ENCODE results near the gene KRT2.

The KRT2 gene

DNA sequence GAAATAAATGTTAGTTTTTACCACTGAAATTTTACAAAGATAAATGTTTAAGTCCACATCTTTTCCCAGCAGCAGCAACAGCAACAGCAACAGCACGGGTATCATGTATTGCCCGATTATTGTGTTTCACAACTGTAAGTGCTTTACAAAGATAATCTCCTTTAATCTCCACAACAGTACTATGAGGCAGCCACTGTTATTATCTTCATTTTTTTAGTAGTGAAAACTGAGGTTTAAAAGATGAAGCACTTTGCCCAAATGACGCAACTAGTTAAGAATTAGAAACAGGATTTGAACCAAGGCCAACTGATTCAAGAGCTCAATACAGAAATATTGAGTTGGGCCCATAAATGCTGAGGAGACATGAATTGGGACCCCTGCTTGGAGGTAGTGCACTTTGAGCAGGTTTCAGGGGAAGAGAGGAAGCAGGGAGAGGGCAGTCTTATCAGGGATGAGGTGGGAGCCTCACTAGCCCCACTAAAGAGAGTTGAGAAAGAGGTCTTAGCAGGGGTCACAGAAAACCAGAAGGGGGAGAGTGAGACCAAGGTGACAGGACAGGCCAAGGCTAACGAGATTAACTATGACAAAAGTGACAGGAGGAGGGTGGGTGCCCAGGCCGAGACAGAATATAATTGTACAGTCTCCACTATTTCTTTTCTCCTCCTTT is 15.3 kb downstream of the KRT2 start:
- no peak for DNase-seq

DNA sequence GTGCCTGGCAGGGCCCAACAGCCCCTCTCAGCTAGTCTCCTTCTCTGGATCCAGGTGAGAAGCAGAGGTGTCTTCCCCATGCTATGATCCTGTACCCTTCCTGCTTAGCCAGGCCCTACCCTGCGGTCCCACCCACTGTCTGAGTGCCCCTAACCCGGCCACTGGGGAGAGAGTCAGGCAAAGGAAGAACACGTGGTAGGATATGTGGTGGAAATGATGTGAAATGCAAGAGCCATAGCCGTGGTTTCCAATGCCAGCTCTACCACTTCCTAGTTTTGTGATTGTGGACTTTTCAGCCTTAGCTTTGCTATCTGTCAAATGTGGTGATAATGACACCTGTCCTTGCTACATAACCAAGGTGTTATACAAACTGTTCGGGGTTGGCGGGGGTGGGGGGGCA is 15.8 kb downstream of the KRT2 start:
- no peak for DNase-seq

DNA sequence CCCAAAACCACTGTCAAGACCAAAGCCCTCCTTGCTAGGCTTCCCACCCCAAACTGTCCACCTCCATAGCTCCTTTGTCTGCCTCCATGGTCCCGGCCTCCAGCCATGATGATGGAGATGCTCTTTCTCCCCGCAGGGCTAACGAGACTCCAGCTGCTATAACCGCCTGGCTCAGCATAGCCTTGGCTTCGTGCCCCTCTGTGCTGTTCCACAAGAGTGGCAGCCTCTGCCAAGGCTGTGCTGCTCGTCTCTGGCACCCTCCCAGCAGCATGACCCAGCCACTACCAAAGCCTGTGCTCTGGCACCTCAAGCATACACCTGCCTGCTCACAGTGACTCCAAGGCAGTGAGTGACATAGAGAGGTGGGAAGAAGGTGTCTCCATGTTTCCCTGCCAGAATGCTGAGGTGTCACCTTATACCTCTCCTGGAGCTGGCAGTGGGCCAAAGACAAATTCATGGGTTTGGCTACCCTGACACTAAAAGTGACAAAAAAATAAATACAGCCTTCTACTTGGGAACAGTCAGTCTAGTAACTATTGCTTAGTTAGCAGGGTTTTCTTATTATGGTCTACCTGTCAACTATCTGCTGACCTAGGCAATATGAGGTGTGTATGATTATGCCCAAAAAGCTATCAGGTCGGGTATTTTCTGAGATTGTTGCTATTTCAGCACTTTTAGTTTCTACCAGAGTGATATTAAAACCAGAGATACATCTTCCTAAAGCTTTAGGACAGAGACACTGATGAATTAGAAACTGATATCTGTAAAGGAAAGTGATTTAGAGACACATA is 17.6 kb downstream of the KRT2 start:
- DNase-seq = no peak

DNA sequence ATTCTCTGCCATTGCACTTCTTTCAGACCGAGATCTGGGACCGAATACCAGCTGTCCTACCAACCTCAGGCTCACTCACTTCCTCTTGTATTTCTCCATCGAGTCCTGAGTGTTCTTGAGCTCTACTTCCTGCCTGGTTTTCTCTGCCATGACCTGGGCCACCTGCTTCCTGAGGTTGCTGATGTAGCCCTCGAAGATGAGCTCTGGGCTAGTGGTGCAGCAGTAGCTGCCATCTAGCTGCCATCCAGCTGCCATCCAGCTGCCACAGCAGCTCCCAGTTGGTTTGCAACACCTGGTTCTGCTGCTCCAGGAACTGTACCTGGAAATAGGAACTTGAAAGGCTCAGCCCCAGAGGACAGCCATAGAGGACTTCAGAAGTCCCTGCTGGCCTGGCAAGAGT is 18.6 kb downstream of the KRT2 start:
- DNase-seq = no peak

DNA sequence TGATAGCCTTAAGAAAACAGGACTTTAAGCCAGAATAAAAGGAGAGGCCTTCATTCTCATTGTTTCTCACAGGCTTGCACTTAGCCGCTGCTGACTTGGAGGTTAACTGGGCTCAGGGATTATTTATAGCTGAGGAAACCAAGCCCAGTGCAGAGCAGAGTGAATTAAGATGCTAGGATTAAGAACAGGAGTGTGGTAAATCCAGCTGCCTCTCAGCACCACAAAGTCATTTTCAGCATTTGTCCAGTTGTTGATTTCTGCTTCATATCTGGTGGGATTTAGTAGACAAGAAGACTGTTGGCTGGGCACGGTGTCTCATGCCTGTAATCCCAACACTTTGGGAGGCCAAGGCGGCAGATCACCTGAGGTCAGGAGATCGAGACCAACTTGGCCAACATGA is 19.4 kb downstream of the KRT2 start:
- no peak for DNase-seq

DNA sequence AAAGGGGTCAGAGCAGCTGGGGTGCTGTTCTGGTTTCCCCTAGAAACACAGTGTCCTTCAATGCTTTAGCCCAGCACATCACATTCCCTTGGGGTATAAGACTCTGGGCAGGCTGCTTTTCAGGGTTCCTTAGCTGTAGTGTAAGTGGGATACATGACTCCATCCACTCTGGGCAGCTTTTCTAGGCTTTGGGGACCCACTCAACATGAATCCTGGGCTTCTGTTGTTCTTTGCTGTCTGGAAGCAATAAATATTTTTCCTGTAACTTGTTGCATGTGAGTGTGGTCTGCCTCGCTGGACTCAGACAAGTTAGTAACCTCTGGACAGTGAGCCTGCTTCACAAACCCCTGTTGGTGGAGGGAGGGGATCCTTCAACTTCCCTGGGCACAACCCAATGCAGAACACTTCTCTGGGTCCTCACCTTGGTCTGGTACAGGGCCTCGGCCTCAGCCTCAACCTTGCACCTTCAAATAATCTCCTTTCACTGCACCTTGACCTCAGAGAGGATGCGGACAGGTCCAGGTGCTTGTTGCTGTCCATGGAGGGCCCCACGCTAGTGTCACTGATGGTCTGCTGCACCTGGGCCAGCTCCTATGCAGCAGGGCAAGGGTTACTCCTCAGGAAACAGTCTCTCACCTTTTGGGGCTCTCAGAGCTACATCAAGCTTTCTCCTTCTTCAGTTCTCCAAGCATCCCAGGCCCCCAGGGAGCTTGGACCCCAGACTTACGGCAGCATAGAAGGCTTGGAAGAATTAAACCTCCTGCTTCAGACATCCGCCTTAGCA is 20.1 kb downstream of the KRT2 start:
- no peak for DNase-seq

DNA sequence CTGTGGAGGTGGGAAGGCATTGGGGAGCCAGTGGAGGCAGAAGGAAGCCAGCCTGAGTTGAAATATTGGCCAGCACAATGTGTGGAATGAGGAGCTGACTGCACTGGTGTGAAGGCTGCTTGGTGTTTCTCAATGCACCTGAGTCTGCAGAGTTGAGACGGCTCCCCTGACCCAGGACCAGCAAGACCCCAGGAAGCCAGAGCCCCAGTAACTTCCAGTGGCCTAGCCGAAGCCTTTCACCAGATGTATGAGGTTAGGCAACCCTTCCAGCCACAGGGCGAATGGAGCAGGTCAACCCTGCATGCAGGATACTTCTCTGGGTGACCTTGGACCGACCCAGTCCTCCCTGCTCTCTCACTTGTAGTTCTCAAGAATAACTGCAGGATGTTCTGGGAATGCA is 20.7 kb downstream of the KRT2 start:
- no peak for DNase-seq

DNA sequence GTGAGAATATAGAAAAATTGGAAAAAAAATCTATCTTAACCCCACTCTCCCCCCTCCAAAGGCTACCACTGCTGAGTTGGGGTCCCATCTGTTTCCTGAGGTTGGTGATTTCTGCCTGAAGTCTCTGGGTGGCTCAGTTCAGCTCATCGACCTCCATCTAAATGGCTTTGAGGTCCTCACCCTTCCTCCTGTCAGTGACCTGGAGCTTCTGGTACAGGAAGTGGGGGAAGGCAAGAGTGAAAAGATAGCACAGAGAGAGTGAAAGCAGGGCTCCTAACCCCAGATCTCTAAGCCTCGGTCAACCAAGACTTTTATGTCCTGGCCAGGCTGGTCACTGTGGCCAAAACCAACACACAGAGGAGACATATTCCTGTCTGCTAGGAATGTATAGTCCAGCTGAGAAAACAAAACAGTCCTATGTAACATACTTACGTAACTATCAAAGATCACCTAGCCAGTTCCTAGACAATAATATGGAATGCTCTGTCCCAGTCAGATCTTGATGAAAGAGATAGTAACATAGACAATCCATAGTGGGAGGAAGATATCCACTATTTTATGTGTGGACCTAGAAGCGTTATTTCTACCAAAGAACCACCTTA is 21.3 kb downstream of the KRT2 start:
- no peak for DNase-seq

DNA sequence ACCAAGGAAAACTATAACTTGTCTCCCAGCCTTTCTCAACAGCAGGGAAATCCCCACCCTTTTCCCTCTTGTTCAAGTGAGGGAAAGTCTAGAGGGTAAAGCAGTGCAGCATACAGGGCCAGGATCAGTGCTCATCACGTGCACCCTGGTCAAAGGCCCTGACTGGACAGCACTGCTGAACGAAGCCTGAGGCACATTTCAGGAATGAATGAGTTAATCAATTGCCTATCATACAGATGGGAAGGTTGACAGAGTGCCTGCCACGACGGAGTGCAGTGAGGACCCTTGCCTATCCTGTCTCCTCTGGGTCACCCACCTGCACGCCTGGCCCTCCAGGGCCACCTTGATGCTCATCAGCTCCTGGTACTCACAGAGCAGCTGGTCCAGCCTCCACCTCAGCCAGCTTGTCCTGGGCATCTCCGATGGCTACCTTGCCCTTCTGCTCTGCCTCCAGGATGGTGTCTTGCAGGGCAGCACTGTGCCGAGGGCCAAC is 22.0 kb downstream of the KRT2 start:
- DNase-seq = no peak

DNA sequence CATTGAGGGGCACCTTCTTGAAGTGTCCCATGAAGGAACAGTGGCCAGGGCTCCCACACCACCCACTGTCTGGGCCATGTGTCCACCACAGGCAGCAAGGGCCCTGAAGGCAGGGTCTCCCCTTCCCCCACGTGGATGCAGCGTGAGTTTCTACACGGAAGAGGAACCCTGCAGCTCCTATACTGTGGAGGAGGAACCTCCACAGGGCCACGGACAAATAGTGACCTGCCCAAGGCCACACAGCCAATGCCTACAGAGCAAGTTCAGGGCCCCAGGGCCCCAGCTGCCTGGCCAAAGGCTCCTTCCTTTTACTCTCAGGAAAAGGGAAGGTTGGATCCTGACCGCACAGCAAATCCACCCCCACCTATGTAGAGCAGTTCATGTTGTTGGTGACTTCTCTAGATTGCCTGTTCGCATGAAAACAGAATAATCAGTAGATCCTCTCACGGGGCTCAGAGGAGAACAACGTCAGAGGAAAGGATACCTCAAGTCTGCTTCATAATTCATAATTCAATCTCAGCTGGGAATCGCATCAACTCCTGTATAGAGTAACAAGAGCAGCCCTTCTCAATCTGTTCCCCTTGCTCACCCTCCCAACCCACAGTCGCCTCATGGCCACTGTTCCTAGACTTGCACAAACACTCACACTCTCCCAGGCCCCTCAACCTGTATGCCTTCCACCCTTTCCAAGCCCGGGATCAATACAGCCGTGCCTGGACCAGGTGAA is 22.6 kb downstream of the KRT2 start:
- no peak for DNase-seq

DNA sequence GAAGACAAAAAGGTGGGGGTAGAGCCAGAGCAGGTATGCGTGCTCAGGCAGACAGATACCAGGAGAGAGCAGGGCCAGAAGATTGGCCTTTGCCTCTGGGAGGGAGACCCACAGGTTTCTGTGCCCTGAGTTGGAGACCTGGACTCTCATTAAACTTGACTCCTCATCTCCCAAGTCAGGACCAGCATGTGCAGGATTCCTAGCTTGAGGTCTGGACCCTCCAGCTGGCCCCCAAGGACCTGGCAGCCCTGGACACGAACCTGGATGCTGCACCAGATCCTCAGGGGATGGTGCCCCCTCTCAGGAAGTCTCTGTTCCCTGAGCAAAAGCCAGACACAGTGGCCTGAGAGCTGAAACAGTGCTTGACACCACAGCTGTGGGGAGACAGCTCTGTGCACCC is 23.2 kb downstream of the KRT2 start:
- no peak for DNase-seq

DNA sequence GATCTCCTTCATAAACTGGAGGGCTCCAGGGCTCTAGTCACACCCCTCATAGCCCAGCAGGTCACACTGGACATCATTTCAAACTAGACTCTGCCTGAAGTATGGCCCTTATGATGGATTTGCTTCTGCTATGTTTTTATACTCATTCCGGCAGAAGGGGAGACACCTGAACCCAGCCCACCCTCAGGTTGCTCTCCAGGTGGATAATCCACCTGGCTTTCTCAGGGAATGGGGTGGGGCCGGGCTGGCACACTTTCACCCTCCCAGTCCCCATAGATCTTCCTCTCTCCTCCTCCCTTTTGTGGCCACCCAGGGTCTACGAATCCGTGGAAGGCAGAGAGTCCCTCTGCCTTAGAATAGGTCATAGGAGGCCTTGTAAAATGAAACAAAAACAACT is 23.9 kb downstream of the KRT2 start:
- no peak for DNase-seq

DNA sequence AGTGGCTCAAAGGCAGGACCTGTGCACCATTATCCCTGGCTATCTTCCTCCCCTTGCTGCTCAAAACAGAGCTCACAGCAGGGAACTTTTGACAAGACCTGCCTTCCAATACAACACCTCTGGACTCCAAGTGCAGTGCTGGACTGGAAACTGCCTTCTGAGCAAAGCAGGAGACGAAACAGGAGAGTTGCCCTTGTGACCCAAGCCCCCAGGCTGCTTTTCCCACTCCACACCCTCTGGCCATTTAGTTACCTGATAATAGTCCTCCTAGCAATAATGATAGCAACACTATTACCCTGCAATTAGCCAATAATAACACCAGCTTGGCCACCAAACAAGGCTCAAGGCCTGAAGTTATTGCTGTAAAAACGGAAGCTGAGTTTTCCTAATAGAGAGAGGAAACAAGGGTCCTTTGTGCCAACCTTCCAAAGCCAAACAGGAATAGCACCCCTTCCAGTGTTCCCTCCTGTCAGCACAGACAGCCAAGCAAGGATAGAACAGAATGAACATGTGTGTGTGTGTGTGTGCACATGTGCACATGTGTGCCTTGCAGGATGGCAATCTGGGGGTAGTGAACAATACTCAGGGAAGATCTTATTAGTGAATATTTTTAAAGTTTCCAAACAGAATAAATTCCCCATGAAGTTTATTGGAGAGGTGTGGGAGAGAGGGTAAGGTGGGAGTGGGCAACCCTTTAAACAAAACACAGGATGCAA is 24.5 kb downstream of the KRT2 start:
- DNase-seq = no peak

DNA sequence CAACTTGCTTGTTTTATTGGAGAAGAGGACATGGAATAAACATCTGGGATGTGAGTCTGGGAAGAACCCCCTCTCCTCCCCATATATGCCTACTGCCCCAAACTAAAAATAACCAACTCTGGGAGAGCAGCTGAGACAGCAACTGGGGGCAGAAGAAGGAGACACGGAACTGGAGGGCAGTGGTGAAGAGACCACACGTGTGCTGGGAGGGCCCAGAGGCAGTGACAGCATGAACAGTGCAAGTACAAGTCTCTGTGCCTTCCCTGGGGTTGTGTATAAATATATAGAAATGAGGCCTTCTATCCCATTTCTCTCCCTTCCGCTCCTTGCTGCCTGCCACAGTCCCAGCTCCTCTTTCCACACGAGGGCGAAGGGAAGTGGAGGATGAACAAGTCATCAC is 29.7 kb downstream of the KRT2 start:
- DNase-seq = no peak

DNA sequence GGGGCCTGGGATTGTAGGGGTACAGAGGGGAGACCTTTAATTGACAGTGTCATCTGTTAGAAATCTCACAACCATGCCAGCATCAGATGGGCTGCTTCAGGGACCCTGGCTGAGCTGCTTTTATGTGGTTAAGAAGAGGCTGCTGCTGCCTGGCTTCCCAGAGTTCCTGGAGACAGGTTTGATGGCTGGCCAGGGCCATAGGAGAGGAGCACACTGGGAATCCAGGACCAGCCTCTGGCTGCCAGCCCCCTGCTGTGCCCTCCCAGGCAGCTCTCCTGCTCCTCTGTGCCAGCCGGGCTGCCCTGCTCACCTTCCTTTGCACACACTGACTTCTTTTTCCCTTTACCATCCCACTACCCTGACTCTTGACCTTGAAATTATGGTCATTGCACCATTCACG is 33.1 kb downstream of the KRT2 start:
- no peak for DNase-seq

DNA sequence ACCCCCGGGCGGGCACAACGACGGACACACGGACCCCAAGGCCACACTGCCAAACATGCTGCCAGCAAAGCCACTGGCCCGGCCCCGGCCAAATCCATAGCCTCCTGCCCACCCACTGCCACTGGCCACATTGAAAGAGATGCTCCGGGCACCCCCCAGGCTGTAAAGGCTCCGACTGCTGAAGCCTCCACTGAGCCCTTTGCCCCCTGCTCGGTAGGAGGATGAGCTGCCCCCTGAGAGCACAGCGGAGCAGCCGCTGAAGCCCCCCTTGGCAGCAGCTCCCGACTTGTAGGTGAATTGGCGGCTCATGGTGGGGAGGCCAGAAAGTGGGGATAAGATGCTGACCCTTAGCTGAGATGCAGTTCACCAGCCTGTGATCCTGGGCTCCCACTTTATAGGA is 33.8 kb downstream of the KRT2 start, which contains the start of gene KRT73:
TSS of gene KRT73 (minus strand) at position 344 of the 400 bp plus-strand sequence. CDS start at position 309, 35 bp downstream.
- DNase-seq = no peak

DNA sequence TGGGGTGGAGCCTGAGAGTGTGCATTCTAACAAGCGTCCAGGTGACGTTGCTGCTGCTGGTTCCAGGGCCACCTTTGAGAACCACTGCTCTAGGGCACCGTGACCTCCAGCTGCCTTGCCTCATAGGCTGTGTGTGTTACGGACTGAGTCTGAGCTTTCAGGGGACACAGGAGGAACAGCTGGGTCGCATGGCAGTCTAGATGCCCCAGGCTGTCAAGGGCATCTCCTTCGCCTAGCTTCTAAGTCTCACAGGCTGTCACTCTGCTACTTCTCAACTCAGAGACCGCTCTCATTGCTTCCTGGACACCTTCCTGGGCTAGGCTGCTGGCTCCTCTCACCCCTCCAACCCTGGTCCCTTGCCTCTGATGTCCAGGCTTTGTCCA is 34.6 kb downstream of the KRT2 start:
- DNase-seq = no peak

DNA sequence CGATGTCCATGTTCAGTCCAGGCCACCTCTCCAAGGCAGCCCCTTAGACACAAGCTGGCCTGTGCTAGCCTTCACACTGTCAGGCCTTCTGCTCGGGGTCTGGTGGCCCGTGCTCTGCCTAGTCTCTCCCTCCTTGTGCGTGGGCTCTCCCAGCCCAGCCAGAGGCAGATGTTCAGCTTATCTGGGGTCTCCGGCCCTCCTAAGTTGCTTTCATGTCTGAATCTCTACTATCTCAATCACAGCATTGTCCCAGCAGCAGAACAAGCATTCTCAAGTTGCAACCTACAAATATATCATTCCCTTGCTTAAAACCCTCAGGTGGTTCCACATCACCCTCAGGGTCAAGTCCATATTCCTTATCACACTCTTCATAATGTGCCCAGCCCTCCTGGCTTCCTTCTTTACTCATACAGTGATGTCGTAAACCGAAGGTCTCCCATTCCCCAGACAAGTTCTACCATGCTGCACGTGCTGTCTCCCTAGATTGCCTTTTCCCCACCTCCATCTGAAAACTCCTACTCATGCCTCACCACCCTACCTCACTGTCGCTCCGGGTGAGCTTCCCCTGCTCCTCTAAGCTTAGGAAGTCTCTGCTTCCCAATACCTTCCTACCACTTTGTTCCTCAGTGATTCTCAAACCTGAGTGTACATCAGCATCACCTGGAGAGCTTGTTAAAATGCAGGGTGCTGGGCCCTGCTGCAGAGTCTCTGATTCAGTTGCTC is 35.2 kb downstream of the KRT2 start:
- no peak for DNase-seq

DNA sequence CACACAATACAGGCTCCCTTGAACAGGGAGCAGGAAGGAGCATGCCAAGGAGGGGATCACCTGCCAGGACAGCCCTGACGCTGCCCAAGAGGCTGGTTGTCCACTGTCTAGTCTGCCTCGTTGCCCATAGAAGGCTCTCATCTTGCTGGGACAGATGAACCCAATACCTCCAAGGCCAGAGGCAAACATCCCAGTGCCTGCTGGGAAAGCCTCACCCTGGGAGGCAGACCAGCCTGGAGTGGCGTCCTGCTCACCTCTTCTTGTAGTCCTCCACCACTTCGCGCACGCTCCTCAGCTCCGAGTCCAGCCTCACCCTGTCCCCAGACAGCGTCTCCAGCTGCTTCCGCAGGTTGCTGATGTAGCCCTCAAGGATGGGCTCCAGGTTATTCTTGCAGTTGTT is 36.1 kb downstream of the KRT2 start:
- no peak for DNase-seq

DNA sequence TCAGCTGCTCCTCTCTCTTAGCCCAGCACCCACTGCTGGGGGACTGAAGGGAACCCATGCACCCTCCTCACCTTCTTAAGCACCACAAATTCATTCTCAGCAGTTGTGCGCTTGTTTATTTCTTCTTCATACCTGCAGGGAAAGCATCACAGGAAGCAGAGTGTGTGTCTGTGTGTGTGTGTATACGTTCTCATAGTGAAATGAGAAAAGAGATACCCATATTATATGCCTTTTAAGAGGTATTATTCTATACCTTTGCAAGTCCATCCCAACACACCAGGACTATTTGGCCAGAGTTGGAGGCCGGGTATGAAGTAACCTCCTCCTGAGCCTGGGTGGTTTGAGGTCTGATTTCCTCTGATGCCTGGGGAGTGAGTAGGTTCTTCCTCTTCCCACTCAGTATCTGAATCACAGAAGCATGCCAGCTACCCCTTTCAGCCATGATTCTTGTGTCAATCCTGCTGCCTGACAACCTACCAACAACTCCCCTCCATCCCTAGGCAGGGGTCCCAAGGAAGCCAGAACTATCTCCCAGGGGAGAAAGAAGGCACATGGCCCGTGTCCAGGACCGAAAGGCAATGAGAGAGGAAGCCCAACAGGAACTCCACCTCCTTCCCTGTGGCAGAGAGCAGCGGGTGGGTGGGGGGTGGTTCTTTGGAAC is 36.7 kb downstream of the KRT2 start:
- peak in 1 of 2 experiments; percentile 49 for DNase-seq
